NCI-H748 (cell line): ENCODE measurements around the gene DSN1.

ENCODE experiments used
- DNase-seq: peaks from one replicate; lab custom pipeline; 2025; ENCODE audit not compliant: unreplicated experiment; lab: John Stamatoyannopoulos, UW

The DSN1 gene

DNA sequence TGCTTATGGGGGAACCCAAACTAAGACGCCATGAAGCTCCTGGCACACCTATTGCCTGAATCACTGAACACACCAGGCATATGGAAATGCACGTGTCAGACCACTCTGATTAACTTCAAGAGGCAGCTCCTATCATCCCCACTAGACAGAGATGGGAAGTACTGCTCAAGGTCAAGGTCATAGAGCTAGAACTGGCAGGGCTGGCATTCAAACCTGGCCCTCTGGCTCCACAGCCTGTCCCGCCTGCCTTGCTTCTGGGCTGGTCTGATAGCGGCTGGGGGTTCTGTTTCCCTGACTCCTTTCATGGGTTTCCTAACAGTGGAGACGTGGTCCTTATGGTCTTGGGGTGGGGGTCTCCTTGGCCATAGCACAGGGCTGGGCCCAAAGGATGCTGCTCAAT, 22.6 kb upstream of the DSN1 start:
- no peak for DNase-seq

DNA sequence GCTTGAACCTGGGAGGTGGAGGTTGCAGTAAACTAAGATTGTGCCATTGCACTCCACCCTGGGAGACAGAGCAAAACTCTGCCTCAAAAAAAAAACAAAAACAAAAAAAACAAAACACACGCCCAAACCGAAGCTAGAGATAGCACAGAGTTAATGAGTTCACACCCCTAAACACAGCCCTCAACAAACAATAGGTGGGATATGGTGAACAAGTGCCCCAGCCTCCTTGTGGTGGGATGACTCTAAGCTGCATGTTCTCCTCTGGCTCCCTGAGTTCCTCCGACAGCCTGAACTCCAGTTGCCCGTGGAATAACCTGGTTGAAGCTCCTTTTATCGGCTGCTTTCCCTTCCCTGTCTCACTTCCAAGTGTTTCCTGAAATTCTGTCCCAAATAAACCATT, 22.1 kb upstream of the DSN1 start:
- DNase-seq, result no peak

DNA sequence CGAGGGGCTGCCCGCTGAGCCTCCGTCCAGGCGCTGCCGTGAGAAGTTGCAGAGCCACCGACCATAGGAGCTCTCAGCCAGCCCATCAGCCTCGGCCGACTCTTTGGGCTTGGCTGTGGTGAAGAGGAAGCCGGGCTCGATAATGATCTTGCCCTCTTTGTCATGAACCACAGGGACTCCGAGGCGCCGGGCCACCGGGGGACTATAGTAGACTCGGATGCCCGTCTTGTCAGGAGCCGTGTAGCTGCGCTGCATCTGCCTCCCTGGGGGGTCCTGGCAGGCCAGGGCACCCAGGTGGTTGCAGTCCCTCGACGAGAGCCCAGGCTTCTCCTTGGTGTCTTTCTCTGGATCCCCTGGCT, 20.5 kb upstream of the DSN1 start:
- DNase-seq, result no peak

- no peak for DNase-seq
These were observed 19.9 kb upstream of the DSN1 start for GRCh38 chr20:36793294-36794115.

DNA sequence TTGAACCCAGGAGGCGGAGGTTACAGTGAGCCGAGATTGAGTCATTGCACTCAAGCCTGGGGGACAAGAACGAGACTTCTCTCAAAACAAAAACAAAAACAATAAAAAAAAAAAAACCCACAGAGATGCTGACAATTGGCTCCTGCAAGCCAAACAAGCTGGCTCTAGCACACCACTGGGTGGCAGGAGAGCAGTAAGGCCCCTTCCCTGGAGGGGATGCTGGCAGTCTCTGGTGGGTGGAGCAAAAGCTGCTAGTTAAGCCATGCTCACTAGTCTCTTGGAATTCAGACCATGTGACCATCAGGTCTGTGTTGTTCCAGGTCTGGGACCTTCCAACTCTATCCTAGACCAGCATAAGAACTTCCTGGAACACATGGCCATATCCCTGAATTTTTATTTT, 18.9 kb upstream of the DSN1 start:
- DNase-seq, result no peak

DNA sequence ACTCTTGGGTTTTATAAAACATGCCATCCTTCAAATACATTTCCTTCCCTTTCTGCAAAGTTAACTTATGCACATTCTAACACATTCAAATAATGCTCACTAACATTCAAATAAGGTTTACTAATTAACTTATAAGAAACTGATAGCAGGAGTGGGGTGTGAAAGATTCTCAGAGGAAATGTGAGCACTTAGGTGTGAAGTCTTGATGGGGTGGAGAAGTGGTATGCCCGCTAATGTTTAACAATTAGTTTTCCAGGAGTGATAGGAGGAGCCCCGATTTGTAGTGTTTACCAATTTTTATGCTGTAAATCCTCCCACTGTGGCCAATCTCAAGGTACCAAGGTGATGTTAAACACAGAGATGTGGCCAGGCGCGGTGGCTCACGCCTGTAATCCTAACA, 18.3 kb upstream of the DSN1 start:
- DNase-seq, result no peak

- DNase-seq, result no peak
These were observed 13.1 kb upstream of the DSN1 start for GRCh38 chr20:36786663-36787062.

DNA sequence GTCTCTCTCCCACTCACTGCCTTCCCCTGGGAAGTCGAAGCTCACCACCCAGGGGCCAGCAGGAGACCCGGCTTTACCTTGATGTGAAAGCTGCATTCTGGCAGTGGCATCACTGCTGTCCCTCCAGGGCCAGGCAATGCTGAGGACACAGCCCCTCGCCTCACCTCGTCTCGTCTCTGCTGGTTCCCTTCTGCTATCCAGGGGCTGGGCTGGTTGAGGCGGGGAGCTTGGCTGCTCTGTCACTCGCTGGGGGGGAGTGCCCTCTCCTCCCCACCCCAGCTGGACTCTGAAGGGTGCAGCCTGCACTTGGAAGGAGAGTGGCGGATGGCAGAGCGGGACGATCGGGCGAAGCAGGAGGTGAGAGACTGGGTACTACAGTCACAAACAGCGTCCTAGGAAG, 12.7 kb upstream of the DSN1 start:
- DNase-seq, result no peak

GRCh38 chr20:36785308-36785707, 11.7 kb upstream of the DSN1 start:
- DNase-seq, result no peak

DNA sequence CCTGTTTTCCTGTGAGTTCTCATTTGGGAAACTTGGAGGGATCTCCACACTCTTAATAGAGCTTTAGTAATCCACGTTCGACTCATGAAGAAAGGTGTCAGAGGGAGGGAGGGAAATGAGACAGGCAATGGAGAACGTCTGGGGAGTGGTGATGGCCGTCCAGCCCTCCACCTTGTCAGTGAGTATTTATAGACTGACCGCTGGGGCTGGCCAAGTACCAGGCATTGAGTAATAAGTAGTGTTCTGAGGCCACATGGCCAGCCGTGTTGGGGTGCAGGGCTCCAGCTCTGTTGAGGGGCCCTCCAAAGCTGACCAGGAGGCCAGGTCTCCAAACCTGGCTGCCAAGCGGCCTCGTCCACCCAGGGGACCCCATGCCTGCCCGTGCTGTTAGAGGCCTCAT, 11.3 kb upstream of the DSN1 start:
- DNase-seq, result no peak

GRCh38 chr20:36784116-36784515, 10.6 kb upstream of the DSN1 start:
- DNase-seq, result no peak

- no peak for DNase-seq
These were observed 6.1 kb upstream of the DSN1 start for GRCh38 chr20:36779656-36780025.

GRCh38 chr20:36778831-36779655, 5.5 kb upstream of the DSN1 start:
- DNase-seq, result no peak

DNA sequence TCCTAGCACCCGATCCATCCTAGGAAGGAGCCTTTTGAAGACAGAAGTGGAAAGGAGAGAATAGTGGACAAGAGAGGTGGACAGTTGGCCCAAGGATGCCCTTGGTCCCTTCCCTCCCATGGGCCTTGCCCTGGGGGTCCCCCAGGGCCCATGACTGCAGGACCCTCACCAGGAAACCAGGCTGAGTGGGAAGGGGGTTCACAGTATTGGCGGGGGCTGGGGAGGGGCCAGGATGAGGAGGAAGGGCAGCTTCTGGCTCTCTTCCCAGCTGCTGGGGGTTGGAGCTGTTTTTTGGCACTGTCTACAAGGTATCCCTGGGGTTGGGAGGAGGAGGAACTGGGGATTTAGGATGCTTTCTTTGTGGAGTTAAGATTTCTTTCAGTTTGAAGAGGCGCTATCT, 4.0 kb upstream of the DSN1 start:
- no peak for DNase-seq

- DNase-seq, result no peak
These were observed 3.6 kb upstream of the DSN1 start for GRCh38 chr20:36777167-36777566.

DNA sequence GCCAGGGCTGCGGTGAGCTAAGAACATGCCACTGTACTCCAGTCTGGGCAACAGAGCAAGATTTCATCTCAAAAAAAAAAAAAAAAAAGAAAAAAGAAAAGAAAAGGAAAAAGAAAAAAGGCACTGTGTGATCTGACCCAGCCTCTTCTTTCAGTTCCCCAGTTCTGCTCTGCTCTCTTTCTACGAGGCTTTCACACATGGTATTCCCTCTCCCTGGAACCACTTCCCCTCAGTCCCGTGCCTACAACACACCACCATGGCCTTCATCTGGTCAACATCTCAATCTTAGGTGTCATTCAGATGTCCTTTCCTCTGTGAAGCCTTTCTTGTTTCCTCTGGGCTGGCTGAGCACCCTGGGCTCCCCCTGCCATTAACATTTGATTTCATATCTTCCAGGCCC, 2.3 kb upstream of the DSN1 start:
- no peak for DNase-seq

- DNase-seq, result no peak
These were observed 1.6 kb upstream of the DSN1 start for GRCh38 chr20:36775196-36775595.

DNA sequence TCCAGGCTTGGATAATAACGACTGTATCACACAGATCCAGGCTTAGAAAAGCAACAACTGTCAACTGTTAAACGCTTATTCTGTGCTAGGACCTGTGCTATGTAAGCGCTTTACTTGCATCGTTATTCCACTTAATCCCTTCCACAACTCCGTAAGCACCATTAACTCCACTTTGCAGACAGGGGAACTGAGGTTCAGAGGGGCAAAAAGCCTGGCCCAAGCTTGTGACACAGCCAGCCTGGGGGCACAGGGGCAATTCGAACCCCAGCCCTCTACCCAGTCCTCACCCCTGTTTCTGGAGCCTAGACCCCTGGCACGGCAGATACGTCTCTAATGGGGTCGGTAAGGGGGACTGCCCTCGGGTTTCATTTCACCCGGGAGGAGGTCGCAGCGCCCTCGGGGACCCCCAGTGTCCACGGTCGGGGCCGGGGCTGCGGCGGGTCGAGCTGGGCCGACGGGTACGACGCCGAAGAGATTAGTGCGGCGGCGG, 411 bp downstream of the DSN1 start:
- peak; percentile 40 for DNase-seq

DNA sequence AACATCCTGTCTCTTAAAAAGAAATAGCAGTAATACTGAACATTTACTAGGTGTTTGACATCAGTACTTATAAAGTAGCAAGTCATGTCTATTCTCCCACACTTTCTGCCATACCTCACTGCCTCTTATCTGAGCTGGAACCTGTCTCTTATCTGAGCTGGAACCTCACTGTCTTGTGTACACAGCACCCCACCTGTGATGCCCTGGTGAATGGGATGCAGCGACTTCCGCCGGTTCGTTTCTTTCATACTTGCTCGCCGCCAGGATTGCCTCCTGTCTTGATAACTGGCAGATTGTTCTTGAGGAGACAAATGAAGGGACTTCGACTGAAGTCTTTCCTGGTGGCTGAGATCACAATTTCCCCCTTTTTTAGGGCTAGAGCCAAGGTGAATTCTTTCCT, 2.9 kb downstream of the DSN1 start:
- no peak for DNase-seq

GRCh38 chr20:36768768-36769430, 4.7 kb downstream of the DSN1 start:
- no peak for DNase-seq

- no peak for DNase-seq
These were observed 12.4 kb downstream of the DSN1 start for GRCh38 chr20:36761125-36761524.

DNA sequence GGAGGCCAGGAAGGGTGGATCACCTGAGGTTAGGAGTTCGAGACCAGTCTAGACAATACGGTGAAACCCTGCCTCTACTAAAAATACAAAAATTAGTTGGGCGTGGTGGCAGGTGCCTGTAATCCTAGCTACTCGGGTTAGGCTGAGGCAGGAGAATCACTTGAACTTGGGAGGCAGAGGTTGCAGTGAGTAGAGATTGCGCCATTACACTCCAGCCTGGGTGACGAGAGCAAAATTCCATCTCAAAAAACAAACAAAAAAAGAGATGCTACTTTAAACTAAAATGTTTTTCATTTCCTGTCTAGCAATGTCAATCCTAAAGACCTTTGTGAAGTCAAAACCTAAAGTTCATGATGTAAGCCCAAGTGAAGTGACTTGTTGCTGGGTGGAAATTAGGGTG, 12.9 kb downstream of the DSN1 start:
- no peak for DNase-seq
